Right lobe of liver (tissue), 4 donors: Measurements from ENCODE around the gene SBF2.

ENCODE experiments used
- CTCF ChIP-seq, 4 donors: fragments of 200-600 bp in 3 of 4; fragments of 450-650 bp in 1 of 4; IDR thresholded peaks; one replicate each; pipeline versions ENCODE4 v1.5.1 to v1.8.0; 2016 to 2022; ENCODE audit warnings: antibody characterized with exemption in 4 of 4, mild to moderate bottlenecking in 2 of 4
- POLR2A ChIP-seq: fragments of 450-650 bp; IDR thresholded peaks from one replicate; pipeline ENCODE4 v1.6.1; 2017; ENCODE audit warnings: antibody characterized with exemption, mild to moderate bottlenecking
- donor health status: DM: no; HTN: no; CAD: no.
- donor health status: DM: no; HTN: no; CAD: no.
- donor health status: DM: no; HTN: yes; CAD: no.

GRCh38 chr11:9808943-9809342, 485.1 kb downstream of the SBF2 start:
- TF ChIP-seq POLR2A, result no peak
- no peak for TF ChIP-seq CTCF (IDR thresholded peaks at IDR 0.05)
